Suprapubic skin (tissue), 4 donors: ENCODE results near the gene ROR2. TPM values are rescaled to one million over a fixed set of nuclear protein-coding genes. Genes with fewer than 3 reads are reported as not detected.

Experiments
- DNase-seq, 2 donors: peaks; one replicate each; pipeline ENCODE4 v3.0.0-alpha.2; 2019; ENCODE audit warnings: low spot score in 2 of 2
- H3K27ac ChIP-seq: fragments of 200-600 bp; sonication (generic); one replicate; pipeline ENCODE4 v1.5.1; 2019
- H3K27me3 ChIP-seq: fragments of 200-600 bp; sonication (generic); one replicate; pipeline ENCODE4 v1.5.1; 2019
- H3K36me3 ChIP-seq: fragments of 200-600 bp; sonication (generic); one replicate; pipeline ENCODE4 v1.5.1; 2019
- H3K4me1 ChIP-seq: fragments of 200-600 bp; sonication (generic); one replicate; pipeline ENCODE4 v1.5.1; 2019
- H3K4me3 ChIP-seq: fragments of 200-600 bp; sonication (generic); one replicate; pipeline ENCODE4 v1.5.1; 2019; ENCODE audit warnings: mild to moderate bottlenecking
- H3K9me3 ChIP-seq: fragments of 200-600 bp; sonication (generic); one replicate; pipeline ENCODE4 v1.5.1; 2019
- EP300 ChIP-seq: sonication (generic); formaldehyde crosslinking; IDR thresholded peaks from one replicate; pipeline ENCODE4 v1.6.1; 2017; ENCODE audit warnings: antibody characterized with exemption
- POLR2A ChIP-seq, 2 donors: fragments of 450-650 bp; IDR thresholded peaks; one replicate each; pipeline ENCODE4 v1.6.1; 2017; ENCODE audit warnings: antibody characterized with exemption in 2 of 2, mild to moderate bottlenecking in 2 of 2, moderate library complexity in 2 of 2
- POLR2AphosphoS5 ChIP-seq, 3 donors: sonication (generic); formaldehyde crosslinking; IDR thresholded peaks; one replicate each; pipeline ENCODE4 v1.6.1; 2017; ENCODE audit warnings: antibody characterized with exemption in 3 of 3
- WGBS: methylation state at CpG from one replicate; pipeline ENCODE4 v1.1.5; 2018; 5-methylcytosine and 5-hydroxymethylcytosine counted together
- total RNA-seq, 4 donors: library from RNA; depleted of rRNA; stranded (reverse); fragments of >200 nt; gene quantifications; one replicate each; pipeline ENCODE4 v1.1.0, GENCODE V29; 2016
- TF ChIP-seq, protein P1 (sequence below), 2 donors: fragments of 200-600 bp in 1 of 2; fragments of 450-650 bp in 1 of 2; sonication (generic) in 1 of 2; IDR thresholded peaks; one replicate each; pipeline ENCODE4 v1.5.1; 2016 to 2019; ENCODE audit warnings: antibody characterized with exemption in 2 of 2, mild to moderate bottlenecking in 1 of 2, moderate library complexity in 1 of 2

Gene ROR2
- total RNA-seq, 4 donors from 2014 or later: 3.3 to 7.3 (median 5.0) TPM

DNA sequence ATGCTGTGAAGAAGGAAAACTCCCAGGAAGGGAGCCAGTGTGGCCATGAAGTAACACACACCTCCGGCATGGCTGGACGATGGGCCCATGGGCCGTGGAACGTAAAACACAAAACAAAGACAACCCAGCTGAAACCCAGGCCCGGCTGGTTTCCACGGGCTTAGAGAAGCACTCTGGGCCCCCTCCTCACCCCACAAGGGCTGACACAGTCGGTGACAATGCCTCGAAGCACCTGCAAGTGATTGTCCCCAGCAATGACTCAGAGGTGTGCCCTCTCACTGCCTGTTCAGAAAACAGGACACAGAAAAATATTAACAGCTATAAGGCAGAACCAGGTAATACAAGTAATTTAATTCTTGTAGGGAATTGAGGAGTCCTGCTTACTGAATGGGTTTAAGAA lies 135.3 kb downstream of the ROR2 start:
- peak in 1 of 2 donors; percentile 65 for DNase-seq
- no peak overlapping the region for H3K4me3 ChIP-seq
- WGBS: 90% methylated on average over 8 of the region's 8 CpGs
- H3K9me3 ChIP-seq: no peaks in the 10 kb centered on the region
- H3K27ac ChIP-seq: no peak overlapping the region
- H3K4me1 ChIP-seq: peaks cover 18% of the 10 kb centered on the region
- H3K36me3 ChIP-seq: no peaks in the 10 kb centered on the region
- TF ChIP-seq POLR2AphosphoS5 (IDR thresholded peaks at IDR 0.05): no peak
- TF ChIP-seq POLR2A (IDR thresholded peaks at IDR 0.05): no peak
- TF ChIP-seq, protein P1, sequence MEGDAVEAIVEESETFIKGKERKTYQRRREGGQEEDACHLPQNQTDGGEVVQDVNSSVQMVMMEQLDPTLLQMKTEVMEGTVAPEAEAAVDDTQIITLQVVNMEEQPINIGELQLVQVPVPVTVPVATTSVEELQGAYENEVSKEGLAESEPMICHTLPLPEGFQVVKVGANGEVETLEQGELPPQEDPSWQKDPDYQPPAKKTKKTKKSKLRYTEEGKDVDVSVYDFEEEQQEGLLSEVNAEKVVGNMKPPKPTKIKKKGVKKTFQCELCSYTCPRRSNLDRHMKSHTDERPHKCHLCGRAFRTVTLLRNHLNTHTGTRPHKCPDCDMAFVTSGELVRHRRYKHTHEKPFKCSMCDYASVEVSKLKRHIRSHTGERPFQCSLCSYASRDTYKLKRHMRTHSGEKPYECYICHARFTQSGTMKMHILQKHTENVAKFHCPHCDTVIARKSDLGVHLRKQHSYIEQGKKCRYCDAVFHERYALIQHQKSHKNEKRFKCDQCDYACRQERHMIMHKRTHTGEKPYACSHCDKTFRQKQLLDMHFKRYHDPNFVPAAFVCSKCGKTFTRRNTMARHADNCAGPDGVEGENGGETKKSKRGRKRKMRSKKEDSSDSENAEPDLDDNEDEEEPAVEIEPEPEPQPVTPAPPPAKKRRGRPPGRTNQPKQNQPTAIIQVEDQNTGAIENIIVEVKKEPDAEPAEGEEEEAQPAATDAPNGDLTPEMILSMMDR (IDR thresholded peaks at IDR 0.05): no peak
- no peak for TF ChIP-seq EP300
- no peaks in the 10 kb centered on the region for H3K27me3 ChIP-seq

DNA sequence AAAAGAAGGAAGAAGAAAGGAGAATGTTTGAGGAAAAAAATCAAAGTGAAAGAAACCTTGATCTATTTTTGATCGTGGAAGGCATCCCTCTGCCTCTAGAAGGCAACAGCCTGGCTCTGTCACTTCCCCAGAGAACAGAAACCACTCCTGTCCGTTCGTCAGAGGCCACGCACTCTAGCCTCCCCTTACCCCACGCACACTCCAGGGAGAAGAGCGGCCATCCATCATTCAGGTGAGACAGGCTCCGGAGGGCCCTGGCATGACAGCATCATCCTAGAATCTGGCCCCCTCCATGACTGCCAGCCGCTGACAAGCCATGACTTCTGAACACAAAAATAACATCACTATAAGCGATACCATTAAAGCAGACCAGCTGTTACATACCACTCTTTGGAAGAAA lies 135.8 kb downstream of the ROR2 start:
- no peaks in the 10 kb centered on the region for H3K27me3 ChIP-seq
- peaks cover 21% of the 10 kb centered on the region for H3K4me1 ChIP-seq
- 88% methylated on average over 9 of the region's 9 CpGs for WGBS
- TF ChIP-seq, protein P1 (IDR thresholded peaks at IDR 0.05): no peak
- no peak for TF ChIP-seq POLR2AphosphoS5 (IDR thresholded peaks at IDR 0.05)
- TF ChIP-seq EP300: no peak
- H3K27ac ChIP-seq: no peak overlapping the region
- no peaks in the 10 kb centered on the region for H3K36me3 ChIP-seq
- H3K4me3 ChIP-seq: no peak overlapping the region
- peak in 1 of 2 donors; percentile 20 for DNase-seq
- no peaks in the 10 kb centered on the region for H3K9me3 ChIP-seq

DNA sequence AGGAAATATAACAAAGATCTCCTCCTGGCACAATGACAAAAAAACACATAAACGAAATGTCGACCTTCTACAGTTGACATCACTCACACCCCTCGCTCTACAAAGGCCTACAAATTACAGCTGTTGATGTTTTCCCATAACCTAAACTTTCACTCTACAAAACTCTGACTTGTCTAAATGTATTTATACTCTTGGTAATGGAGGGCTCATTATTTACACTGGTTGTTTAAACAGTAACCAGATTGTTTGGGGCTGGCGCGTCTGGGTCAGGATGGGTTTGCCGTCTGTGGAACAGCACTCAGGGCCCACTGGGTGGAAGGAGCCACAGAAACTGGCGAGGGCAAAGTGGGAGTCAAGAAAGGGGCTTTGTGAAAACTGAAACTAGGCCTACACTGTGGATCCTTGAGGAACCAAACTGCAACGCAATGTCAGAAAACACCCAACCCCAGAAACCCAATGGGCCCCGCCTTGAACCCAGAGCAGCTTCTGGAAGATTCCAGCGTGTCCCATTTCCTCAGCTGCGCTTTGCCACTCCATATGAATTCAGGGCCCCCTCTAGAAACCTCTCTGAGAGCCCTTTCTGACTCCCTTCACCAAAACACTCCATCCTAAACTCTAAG lies 136.7 kb downstream of the ROR2 start:
- Histone ChIP-seq H3K4me1 (peaks cover 17% of the 10 kb centered on the region), H3K36me3 (no peaks in the 10 kb centered on the region), H3K9me3 (no peaks in the 10 kb centered on the region), H3K27me3 (no peaks in the 10 kb centered on the region), H3K4me3 (no peak overlapping the region), H3K27ac (no peak overlapping the region)
- 92% methylated on average over 11 of the region's 11 CpGs for WGBS
- TF ChIP-seq EP300: no peak
- TF ChIP-seq POLR2AphosphoS5 (IDR thresholded peaks at IDR 0.05): no peak
- TF ChIP-seq, protein P1 (IDR thresholded peaks at IDR 0.05): no peak
- TF ChIP-seq POLR2A (IDR thresholded peaks at IDR 0.05): no peak
- peak in 1 of 2 donors; percentile 37 for DNase-seq

DNA sequence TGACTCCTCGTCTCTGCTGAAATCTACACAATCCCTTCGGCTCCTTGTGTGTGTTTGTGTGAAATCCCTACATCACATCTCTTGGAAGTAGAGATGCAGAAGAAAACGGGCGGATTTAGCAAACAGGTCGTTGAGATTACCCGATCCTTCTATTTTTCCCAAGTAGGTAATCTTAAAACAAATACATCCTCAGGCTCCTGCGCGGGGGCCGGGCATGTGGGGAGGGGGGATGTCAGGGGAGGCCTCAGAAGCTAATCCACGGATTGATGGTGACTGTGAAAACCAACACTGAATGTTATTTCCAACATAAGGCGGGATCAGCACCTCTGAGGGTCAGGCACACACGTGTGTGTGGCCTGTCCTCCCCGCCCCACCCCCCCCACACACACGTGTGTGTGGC lies 137.8 kb downstream of the ROR2 start:
- H3K4me3 ChIP-seq: no peak overlapping the region
- H3K4me1 ChIP-seq: peaks cover 6% of the 10 kb centered on the region
- no peaks in the 10 kb centered on the region for H3K9me3 ChIP-seq
- TF ChIP-seq EP300 (no peak), POLR2A (IDR thresholded peaks at IDR 0.05) (no peak), POLR2AphosphoS5 (IDR thresholded peaks at IDR 0.05) (no peak)
- TF ChIP-seq, protein P1 (IDR thresholded peaks at IDR 0.05): no peak
- WGBS: 92% methylated on average over 12 of the region's 14 CpGs
- DNase-seq: peak in 1 of 2 donors; percentile 41
- H3K27ac ChIP-seq: no peak overlapping the region
- H3K36me3 ChIP-seq: no peaks in the 10 kb centered on the region
- no peaks in the 10 kb centered on the region for H3K27me3 ChIP-seq

DNA sequence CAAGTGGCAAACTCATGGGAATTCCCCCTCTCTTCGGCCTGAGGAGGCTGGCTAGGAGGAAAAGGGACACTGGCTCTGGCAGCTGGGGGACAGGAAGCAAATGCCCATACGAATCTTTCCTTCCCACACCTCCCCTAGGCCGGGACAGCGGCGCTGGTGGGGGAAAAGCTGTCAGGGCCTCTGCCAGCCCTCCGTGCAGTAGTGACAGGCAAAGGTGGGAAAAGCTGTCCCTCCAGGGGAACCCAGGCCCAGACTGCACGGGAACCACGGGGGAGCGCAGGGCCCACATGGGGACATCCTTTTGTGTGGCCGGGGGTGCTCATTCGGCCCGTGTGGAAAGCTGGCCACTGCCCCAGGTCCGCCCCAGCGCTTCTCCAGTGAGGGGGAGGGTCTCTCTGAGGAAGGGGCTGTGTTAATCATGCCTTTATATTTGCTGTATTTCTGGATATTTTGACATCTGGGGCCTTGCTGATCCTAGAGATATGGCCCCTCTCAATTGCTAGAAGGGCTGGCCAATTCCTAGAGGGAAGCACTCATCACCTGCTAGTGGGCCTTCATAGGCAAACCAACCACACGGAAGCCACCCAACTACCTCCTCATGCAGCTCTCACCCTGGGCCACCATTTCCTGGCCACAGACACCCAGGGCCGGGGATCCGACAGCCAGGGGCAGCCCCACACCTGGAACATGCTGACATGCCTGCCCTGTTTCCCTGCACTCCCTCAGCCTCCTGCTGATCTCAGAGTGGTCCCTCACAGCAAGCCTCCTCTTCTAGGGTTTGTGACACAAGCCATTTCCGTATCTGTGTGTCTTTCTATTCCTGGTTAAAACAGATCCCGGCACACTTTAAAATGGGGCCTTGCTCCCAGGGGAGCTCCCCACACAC lies 138.8 kb downstream of the ROR2 start:
- H3K4me1 ChIP-seq: peaks cover 3% of the 10 kb centered on the region
- no peaks in the 10 kb centered on the region for H3K36me3 ChIP-seq
- no peaks in the 10 kb centered on the region for H3K9me3 ChIP-seq
- H3K27me3 ChIP-seq: no peaks in the 10 kb centered on the region
- no peak overlapping the region for H3K27ac ChIP-seq
- 84% methylated on average over 15 of the region's 19 CpGs for WGBS
- no peak overlapping the region for H3K4me3 ChIP-seq
- TF ChIP-seq POLR2AphosphoS5 (IDR thresholded peaks at IDR 0.05) (no peak), EP300 (no peak), POLR2A (IDR thresholded peaks at IDR 0.05) (no peak)
- TF ChIP-seq, protein P1 (IDR thresholded peaks at IDR 0.05): no peak
- peak in 1 of 2 donors; percentile 67 for DNase-seq
